Brain pericyte (primary cell): ENCODE data around the gene ELMO1.

Source experiments
- DNase-seq: peaks from one replicate; pipeline ENCODE4 v3.0.0-alpha.2; 2012; ENCODE audit warnings: low read depth, low spot score

Gene ELMO1

GRCh38 chr7:36884910-36885309 lies 563.8 kb downstream of the ELMO1 start:
- DNase-seq = no peak

GRCh38 chr7:36884351-36884750 lies 564.3 kb downstream of the ELMO1 start:
- DNase-seq = no peak

- no peak for DNase-seq
Observed at GRCh38 chr7:36881233-36881874, 567.3 kb downstream of the ELMO1 start.

- no peak for DNase-seq
Observed at GRCh38 chr7:36880108-36880507, 568.6 kb downstream of the ELMO1 start.

- no peak for DNase-seq
Observed at GRCh38 chr7:36879021-36879420, 569.6 kb downstream of the ELMO1 start.

GRCh38 chr7:36878288-36878687 lies 570.4 kb downstream of the ELMO1 start:
- no peak for DNase-seq

GRCh38 chr7:36875794-36876193 lies 572.9 kb downstream of the ELMO1 start:
- DNase-seq = no peak

- DNase-seq = no peak
Observed at GRCh38 chr7:36874041-36874440, 574.6 kb downstream of the ELMO1 start.

- no peak for DNase-seq
Observed at GRCh38 chr7:36871863-36872262, 576.8 kb downstream of the ELMO1 start.

GRCh38 chr7:36871355-36871738 lies 577.3 kb downstream of the ELMO1 start:
- DNase-seq = no peak

- no peak for DNase-seq
Observed at GRCh38 chr7:36870625-36871354, 577.9 kb downstream of the ELMO1 start.

GRCh38 chr7:36868727-36869411 lies 579.8 kb downstream of the ELMO1 start:
- no peak for DNase-seq

- DNase-seq = no peak
Observed at GRCh38 chr7:36865019-36865418, 583.6 kb downstream of the ELMO1 start.

- no peak for DNase-seq
Observed at GRCh38 chr7:36863901-36864701, 584.6 kb downstream of the ELMO1 start.

GRCh38 chr7:36862771-36863261 lies 585.8 kb downstream of the ELMO1 start:
- no peak for DNase-seq

GRCh38 chr7:36861656-36862055 lies 587.0 kb downstream of the ELMO1 start:
- no peak for DNase-seq

- DNase-seq = no peak
Observed at GRCh38 chr7:36860681-36861080, 588.0 kb downstream of the ELMO1 start.

GRCh38 chr7:36855330-36855729 lies 593.3 kb downstream of the ELMO1 start:
- DNase-seq = no peak

GRCh38 chr7:36854652-36855051 lies 594.0 kb downstream of the ELMO1 start:
- DNase-seq = no peak

- DNase-seq = no peak
Observed at GRCh38 chr7:36852931-36853330, 595.7 kb downstream of the ELMO1 start.

GRCh38 chr7:36852017-36852416 lies 596.6 kb downstream of the ELMO1 start:
- no peak for DNase-seq

- DNase-seq = no peak
Observed at GRCh38 chr7:36851382-36851781, 597.3 kb downstream of the ELMO1 start.
